ENCODE results near the gene ACR. TPM values are rescaled to one million over a fixed set of nuclear protein-coding genes. Genes with fewer than 3 reads are reported as not detected.

Gene ACR
- total RNA-seq, 2 experiments from 2014 or later: not detected

DNA sequence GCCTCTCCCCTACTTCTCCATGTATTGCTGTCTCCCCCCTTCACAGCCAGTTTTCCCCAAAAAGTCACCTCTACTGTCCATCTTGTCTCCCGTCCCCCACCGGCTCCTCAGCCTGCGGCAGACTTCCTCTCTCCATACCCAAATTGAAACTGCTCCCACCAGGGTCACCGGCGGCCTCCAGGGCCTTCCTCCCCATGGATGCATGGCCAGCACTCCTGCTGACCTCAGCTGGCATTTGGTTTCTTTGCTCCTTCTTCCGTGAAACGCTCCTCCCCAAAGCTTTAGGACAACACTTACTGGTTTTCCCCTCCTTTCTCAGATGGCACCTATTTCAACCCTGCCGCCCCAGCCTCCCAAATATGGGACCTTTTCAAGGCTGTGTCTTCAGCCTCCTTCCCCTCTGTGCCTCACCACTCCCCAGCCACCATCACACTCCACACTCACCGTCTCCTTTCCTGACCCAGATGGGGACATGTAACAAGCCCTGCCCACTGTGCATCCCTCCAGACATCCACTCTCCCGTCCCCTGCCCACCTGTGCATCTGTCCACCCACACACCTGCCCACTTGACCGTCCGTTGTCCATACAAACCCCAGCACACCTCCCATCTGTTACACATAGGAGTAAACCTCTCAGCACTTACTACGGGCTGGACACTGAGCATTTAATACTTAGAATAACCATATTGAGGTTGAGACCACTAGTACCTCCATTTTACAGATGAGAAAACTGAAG is 21.5 kb upstream of the ACR start:
- POLR2A ChIA-PET: no interaction called here
- DNase-seq (no peak), ATAC-seq (ENCODE audit: low read depth) (no peak)
- no peaks in the 10 kb centered on the region for H3K36me3 Mint-ChIP-seq
- H3K4me1 Mint-ChIP-seq: no peaks in the 10 kb centered on the region
- H3K27ac Mint-ChIP-seq: no peak overlapping the region
- no peak overlapping the region for H3K4me3 Mint-ChIP-seq
- no peaks in the 10 kb centered on the region for H3K9me3 Mint-ChIP-seq
- no peaks in the 10 kb centered on the region for H3K27me3 Mint-ChIP-seq

DNA sequence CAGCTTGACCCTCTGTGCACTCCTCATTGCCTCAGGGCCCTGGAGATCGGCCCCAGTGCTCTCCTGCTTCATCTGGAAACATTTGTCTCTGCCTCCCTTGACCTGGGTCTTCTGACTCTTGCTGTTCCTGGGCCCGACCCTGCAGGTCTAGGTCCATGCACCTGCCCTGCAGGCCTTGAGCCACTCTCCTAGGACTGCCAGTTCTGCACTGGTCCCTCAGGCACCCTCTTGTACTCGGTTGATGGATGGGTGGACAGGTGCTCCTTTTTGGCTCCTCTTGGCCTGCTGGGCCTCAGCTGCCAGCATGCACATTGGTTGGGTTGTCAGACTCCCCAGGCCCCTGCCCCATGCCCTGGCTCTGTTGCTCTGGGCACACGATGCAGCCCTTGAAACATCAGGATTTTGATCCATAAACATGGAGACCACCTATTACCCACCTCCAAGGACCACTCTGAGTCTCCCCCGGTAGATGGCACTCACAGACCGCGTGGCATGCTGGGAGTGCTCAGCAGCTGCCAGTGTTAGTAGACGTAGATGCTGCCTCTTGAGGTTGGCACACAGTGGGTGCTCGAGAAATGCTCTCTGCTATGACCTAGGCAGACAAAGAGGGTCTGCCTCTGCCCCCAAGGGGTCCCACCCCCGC is 20.2 kb upstream of the ACR start:
- POLR2A ChIA-PET: no interaction called here
- no peak overlapping the region for H3K27ac Mint-ChIP-seq
- H3K4me1 Mint-ChIP-seq: no peaks in the 10 kb centered on the region
- H3K36me3 Mint-ChIP-seq: no peaks in the 10 kb centered on the region
- H3K9me3 Mint-ChIP-seq: no peaks in the 10 kb centered on the region
- ATAC-seq (ENCODE audit: low read depth) (no peak), DNase-seq (no peak)
- no peak overlapping the region for H3K4me3 Mint-ChIP-seq
- no peaks in the 10 kb centered on the region for H3K27me3 Mint-ChIP-seq

DNA sequence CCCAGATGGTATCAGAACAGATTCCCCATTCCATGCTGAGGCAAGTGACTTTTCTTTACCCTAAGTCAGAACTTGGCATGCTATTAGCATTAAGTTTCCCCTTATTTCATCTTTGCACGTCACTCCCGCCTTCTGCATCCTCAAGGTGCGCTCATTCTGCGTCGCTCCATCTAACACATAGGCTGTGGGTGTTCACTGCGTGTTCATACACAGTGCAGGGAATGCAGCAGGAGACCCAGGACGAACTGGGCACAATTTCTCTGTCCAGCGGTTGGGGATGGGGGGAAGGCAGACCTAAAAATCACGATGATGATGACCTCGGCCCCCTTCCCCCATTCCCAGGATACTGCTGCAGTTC is 19.7 kb upstream of the ACR start:
- Mint-ChIP-seq H3K4me3 (no peak overlapping the region), H3K27me3 (no peaks in the 10 kb centered on the region), H3K4me1 (peaks cover under 1% of the 10 kb centered on the region), H3K36me3 (no peaks in the 10 kb centered on the region), H3K9me3 (no peaks in the 10 kb centered on the region), H3K27ac (no peak overlapping the region)
- POLR2A ChIA-PET: no interaction called here
- ATAC-seq (ENCODE audit: low read depth): no peak
- DNase-seq: no peak

GRCh38 chr22:50719814-50720300 is 18.1 kb upstream of the ACR start:
- no peak overlapping the region for H3K27ac Mint-ChIP-seq
- peaks cover 1% of the 10 kb centered on the region for H3K4me1 Mint-ChIP-seq
- POLR2A ChIA-PET: no interaction called here
- H3K27me3 Mint-ChIP-seq: no peaks in the 10 kb centered on the region
- no peak for ATAC-seq (ENCODE audit: low read depth)
- H3K4me3 Mint-ChIP-seq: no peak overlapping the region
- no peak for DNase-seq
- no peaks in the 10 kb centered on the region for H3K36me3 Mint-ChIP-seq
- H3K9me3 Mint-ChIP-seq: no peaks in the 10 kb centered on the region

DNA sequence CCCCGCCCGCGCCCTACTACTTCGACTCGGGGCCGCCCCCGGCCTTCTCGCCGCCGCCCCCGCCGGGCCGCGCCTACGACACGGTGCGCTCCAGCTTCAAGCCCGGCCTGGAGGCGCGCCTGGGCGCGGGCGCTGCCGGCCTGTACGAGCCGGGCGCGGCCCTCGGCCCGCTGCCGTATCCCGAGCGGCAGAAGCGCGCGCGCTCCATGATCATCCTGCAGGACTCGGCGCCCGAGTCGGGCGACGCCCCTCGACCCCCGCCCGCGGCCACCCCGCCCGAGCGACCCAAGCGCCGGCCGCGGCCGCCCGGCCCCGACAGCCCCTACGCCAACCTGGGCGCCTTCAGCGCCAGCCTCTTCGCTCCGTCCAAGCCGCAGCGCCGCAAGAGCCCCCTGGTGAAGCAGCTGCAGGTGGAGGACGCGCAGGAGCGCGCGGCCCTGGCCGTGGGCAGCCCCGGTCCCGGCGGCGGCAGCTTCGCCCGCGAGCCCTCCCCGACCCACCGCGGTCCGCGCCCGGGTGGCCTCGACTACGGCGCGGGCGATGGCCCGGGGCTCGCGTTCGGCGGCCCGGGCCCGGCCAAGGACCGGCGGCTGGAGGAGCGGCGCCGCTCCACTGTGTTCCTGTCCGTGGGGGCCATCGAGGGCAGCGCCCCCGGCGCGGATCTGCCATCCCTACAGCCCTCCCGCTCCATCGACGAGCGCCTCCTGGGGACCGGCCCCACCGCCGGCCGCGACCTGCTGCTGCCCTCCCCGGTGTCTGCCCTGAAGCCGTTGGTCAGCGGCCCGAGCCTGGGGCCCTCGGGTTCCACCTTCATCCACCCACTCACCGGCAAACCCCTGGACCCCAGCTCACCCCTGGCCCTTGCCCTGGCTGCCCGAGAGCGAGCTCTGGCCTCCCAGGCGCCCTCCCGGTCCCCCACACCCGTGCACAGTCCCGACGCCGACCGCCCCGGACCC is 17.4 kb upstream of the ACR start:
- H3K4me3 Mint-ChIP-seq: no peak overlapping the region
- no peaks in the 10 kb centered on the region for H3K36me3 Mint-ChIP-seq
- H3K9me3 Mint-ChIP-seq: no peaks in the 10 kb centered on the region
- no peak overlapping the region for H3K27ac Mint-ChIP-seq
- POLR2A ChIA-PET: no interaction called here
- H3K4me1 Mint-ChIP-seq: peaks cover 1% of the 10 kb centered on the region
- H3K27me3 Mint-ChIP-seq: no peaks in the 10 kb centered on the region
- no peak for DNase-seq
- no peak for ATAC-seq (ENCODE audit: low read depth)

DNA sequence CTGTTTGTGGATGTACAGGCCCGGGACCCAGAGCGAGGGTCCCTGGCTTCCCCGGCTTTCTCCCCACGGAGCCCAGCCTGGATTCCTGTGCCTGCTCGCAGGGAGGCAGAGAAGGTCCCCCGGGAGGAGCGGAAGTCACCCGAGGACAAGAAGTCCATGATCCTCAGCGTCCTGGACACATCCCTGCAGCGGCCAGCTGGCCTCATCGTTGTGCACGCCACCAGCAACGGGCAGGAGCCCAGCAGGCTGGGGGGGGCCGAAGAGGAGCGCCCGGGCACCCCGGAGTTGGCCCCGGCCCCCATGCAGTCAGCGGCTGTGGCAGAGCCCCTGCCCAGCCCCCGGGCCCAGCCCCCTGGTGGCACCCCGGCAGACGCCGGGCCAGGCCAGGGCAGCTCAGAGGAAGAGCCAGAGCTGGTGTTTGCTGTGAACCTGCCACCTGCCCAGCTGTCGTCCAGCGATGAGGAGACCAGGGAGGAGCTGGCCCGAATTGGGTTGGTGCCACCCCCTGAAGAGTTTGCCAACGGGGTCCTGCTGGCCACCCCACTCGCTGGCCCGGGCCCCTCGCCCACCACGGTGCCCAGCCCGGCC is 16.7 kb upstream of the ACR start:
- peaks cover 1% of the 10 kb centered on the region for H3K4me1 Mint-ChIP-seq
- H3K36me3 Mint-ChIP-seq: no peaks in the 10 kb centered on the region
- no peaks in the 10 kb centered on the region for H3K9me3 Mint-ChIP-seq
- DNase-seq: no peak
- ATAC-seq (ENCODE audit: low read depth): no peak
- no peak overlapping the region for H3K27ac Mint-ChIP-seq
- POLR2A ChIA-PET: no interaction called here
- H3K4me3 Mint-ChIP-seq: no peak overlapping the region
- no peaks in the 10 kb centered on the region for H3K27me3 Mint-ChIP-seq

DNA sequence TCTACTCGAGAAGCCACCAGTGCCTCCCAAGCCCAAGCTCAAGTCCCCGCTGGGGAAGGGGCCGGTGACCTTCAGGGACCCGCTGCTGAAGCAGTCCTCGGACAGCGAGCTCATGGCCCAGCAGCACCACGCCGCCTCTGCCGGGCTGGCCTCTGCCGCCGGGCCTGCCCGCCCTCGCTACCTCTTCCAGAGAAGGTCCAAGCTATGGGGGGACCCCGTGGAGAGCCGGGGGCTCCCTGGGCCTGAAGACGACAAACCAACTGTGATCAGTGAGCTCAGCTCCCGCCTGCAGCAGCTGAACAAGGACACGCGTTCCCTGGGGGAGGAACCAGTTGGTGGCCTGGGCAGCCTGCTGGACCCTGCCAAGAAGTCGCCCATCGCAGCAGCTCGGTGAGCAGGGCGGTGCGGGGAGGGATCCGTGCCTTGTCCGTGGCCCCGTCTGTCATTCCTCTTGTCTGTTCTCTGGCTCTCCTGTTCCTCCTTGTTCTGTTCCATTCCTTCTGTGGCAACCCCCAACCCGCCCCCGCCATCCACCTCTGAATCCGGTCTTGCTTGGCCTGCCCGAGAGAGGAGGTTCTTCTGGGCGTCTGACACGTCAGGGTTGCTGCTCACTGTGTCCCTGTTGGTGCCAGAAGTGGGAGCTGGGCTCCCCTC is 15.8 kb upstream of the ACR start:
- no peak for ATAC-seq (ENCODE audit: low read depth)
- no peak for DNase-seq
- peaks cover 1% of the 10 kb centered on the region for H3K4me1 Mint-ChIP-seq
- POLR2A ChIA-PET: no interaction called here
- no peak overlapping the region for H3K4me3 Mint-ChIP-seq
- no peak overlapping the region for H3K27ac Mint-ChIP-seq
- no peaks in the 10 kb centered on the region for H3K27me3 Mint-ChIP-seq
- H3K9me3 Mint-ChIP-seq: no peaks in the 10 kb centered on the region
- H3K36me3 Mint-ChIP-seq: no peaks in the 10 kb centered on the region

DNA sequence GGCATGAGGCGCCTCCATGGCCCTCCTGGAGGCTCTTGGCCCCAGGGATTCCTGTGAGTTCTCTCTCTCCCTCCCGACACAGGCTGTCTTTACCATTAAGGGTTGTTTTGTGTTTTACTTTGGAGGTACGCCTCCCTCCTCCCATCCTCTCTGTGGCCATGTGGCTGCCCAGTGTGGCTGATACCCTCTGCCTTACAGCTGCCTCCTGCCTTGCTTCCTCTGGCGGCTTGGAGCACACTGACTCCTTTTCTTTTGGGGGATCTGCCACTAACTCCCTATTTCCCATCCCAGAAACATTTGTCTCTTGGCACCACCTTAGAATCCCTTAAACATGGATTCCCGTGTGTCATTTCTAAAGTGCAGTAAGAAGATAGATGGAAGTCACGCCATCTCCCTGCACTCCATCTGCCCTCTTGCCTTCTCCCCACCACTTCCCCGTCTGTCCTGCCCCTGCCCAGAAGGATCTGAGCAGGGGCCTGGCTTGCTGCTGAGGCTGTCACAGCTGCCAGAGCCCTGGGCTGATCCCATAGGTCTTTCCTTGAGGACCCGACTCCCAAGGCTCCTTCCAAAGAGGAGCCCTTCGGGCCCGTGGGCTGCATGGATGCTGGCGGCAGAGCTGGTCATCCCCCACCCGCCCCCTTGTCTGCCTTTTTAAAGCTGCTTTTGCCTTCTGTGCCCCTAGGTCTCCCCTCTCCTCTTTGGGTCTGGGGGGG is 15.1 kb upstream of the ACR start:
- no peaks in the 10 kb centered on the region for H3K27me3 Mint-ChIP-seq
- H3K9me3 Mint-ChIP-seq: no peaks in the 10 kb centered on the region
- H3K27ac Mint-ChIP-seq: no peak overlapping the region
- ATAC-seq (ENCODE audit: low read depth) (no peak), DNase-seq (no peak)
- H3K4me1 Mint-ChIP-seq: peaks cover 1% of the 10 kb centered on the region
- no peaks in the 10 kb centered on the region for H3K36me3 Mint-ChIP-seq
- H3K4me3 Mint-ChIP-seq: no peak overlapping the region
- POLR2A ChIA-PET: no interaction called here

GRCh38 chr22:50723991-50724390 is 14.0 kb upstream of the ACR start:
- no peaks in the 10 kb centered on the region for H3K27me3 Mint-ChIP-seq

DNA sequence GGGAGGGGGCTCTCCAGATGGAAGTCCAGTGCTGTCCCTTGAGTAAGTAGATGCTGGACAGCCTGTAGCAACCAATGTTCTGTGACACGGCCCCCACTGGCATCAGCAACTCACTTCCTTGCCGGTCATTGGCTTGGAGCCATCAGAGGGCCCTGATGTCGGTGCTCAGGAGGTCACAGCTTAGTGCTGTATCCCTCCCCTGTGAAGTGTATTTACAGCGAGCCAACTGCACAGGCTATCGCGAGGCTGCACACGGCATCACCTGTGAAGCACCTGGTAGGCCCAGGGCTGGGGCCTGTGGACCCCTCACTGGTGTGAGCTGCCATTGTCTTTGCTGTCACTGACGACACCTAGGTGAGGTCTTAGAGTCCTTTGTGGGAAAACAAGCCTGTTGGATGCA is 13.4 kb upstream of the ACR start:
- DNase-seq: no peak
- no peak for ATAC-seq (ENCODE audit: low read depth)
- Mint-ChIP-seq H3K27me3 (no peaks in the 10 kb centered on the region), H3K4me3 (no peak overlapping the region), H3K4me1 (peaks cover 1% of the 10 kb centered on the region), H3K36me3 (no peaks in the 10 kb centered on the region), H3K9me3 (no peaks in the 10 kb centered on the region), H3K27ac (no peak overlapping the region)
- POLR2A ChIA-PET: no interaction called here

More at GRCh38 chr22:50723991-50724390, 14.0 kb upstream of the ACR start:
- H3K36me3 Mint-ChIP-seq: no peaks in the 10 kb centered on the region
- no peak overlapping the region for H3K27ac Mint-ChIP-seq
- no peak for DNase-seq
- no peak overlapping the region for H3K4me3 Mint-ChIP-seq
- POLR2A ChIA-PET: no interaction called here
- no peaks in the 10 kb centered on the region for H3K9me3 Mint-ChIP-seq
- no peak for ATAC-seq (ENCODE audit: low read depth)
- H3K4me1 Mint-ChIP-seq: peaks cover 1% of the 10 kb centered on the region

- ATAC-seq (ENCODE audit: low read depth): no peak
- Mint-ChIP-seq H3K4me1 (peaks cover 1% of the 10 kb centered on the region), H3K9me3 (no peaks in the 10 kb centered on the region), H3K4me3 (no peak overlapping the region), H3K27me3 (no peaks in the 10 kb centered on the region), H3K27ac (no peak overlapping the region), H3K36me3 (no peaks in the 10 kb centered on the region)
- POLR2A ChIA-PET: no interaction called here
- no peak for DNase-seq
Observed at GRCh38 chr22:50725597-50725996, 12.4 kb upstream of the ACR start.

GRCh38 chr22:50726643-50727340 is 11.2 kb upstream of the ACR start:
- ATAC-seq (ENCODE audit: low read depth) (no peak), DNase-seq (no peak)
- Mint-ChIP-seq H3K36me3 (no peaks in the 10 kb centered on the region), H3K9me3 (no peaks in the 10 kb centered on the region), H3K27me3 (no peaks in the 10 kb centered on the region), H3K4me3 (no peak overlapping the region), H3K4me1 (peaks cover 1% of the 10 kb centered on the region), H3K27ac (no peak overlapping the region)
- POLR2A ChIA-PET: no interaction called here
